ENCODE measurements around the gene SH3D19.
"Not testable (repeated sequence)": the region's sequence is repeated elsewhere in the genome, so short reads cannot be mapped to it uniquely, and the experiment has no call there.

Gene SH3D19

DNA sequence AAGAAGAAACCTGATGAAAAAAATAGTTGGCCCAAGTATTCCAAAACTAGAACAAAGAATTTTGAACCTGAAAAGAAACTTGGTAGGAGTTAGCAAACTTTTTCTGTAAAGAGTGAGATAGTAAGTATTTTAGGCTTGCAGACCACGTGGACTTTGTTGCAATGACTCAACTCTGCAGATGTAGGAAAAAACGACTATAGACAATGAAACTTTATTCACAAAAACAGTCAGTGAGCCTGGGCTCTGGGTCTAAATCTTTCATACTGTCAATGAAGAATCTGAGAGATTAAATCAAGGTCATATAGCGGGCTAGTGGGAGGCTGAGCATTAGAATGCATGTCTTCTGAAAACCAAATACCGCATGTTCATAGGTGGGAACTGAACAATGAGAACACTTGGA is 23.0 kb downstream of the SH3D19 start:
- Histone ChIP-seq H3K4me3 (ENCODE audit: low read depth, low read length) (no peak overlapping the region), H3K27ac (ENCODE audit: low read depth, low read length) (no peak overlapping the region), H3K4me1 (ENCODE audit: control insufficient read depth, insufficient read depth, low read length) (peaks cover 13% of the 10 kb centered on the region), H3K9me3 (ENCODE audit: control insufficient read depth, insufficient read depth, low read depth, low read length) (no peaks in the 10 kb centered on the region; the same call in 1 of the 2 replicates), H3K27me3 (ENCODE audit: control insufficient read depth, insufficient read depth, low read length) (no peaks in the 10 kb centered on the region), H3K9ac (ENCODE audit: low read length) (no peak overlapping the region), H3K36me3 (ENCODE audit: control insufficient read depth, insufficient read depth, low read length) (peaks cover 7% of the 10 kb centered on the region; the same call in 1 of the 2 replicates)

GRCh38 chr4:151297170-151297569 is 28.2 kb downstream of the SH3D19 start:
- Histone ChIP-seq H3K9ac (ENCODE audit: low read length) (no peak overlapping the region), H3K9me3 (ENCODE audit: control insufficient read depth, insufficient read depth, low read depth, low read length) (no peaks in the 10 kb centered on the region; the same call in 1 of the 2 replicates), H3K4me3 (ENCODE audit: low read depth, low read length) (no peak overlapping the region), H3K27me3 (ENCODE audit: control insufficient read depth, insufficient read depth, low read length) (no peaks in the 10 kb centered on the region), H3K27ac (ENCODE audit: low read depth, low read length) (no peak overlapping the region), H3K36me3 (ENCODE audit: control insufficient read depth, insufficient read depth, low read length) (0 out of 2 replicates have a peak, but pooled peaks cover 5% of the 10 kb centered on the region), H3K4me1 (ENCODE audit: control insufficient read depth, insufficient read depth, low read length) (peaks cover 13% of the 10 kb centered on the region; the same call in 1 of the 2 replicates)

DNA sequence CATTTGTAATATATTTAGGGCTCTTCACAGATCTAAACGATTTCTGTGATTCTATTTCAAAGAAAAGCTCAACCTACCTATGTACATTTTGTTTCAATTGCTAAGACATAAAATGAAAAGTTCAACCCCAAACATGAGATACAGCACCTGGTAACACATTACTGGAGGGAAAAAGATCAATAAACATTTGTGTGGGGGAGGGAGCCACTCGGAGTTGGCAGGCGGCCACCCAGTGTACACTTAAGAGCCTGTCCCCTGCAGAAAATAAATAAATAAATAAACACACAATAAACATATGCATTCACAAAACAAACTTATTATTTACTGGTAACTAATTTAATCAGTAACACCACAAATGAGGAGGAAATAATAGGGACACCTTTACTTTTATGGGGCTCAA is 29.2 kb downstream of the SH3D19 start:
- Histone ChIP-seq H3K27ac (ENCODE audit: low read depth, low read length) (0 out of 2 replicates have a peak overlapping the region, but pooled peaks have one; percentile 2), H3K9ac (ENCODE audit: low read length) (no peak overlapping the region), H3K27me3 (ENCODE audit: control insufficient read depth, insufficient read depth, low read length) (no peaks in the 10 kb centered on the region), H3K9me3 (ENCODE audit: control insufficient read depth, insufficient read depth, low read depth, low read length) (no peaks in the 10 kb centered on the region), H3K36me3 (ENCODE audit: control insufficient read depth, insufficient read depth, low read length) (no peaks in the 10 kb centered on the region), H3K4me3 (ENCODE audit: low read depth, low read length) (no peak overlapping the region), H3K4me1 (ENCODE audit: control insufficient read depth, insufficient read depth, low read length) (peaks cover 13% of the 10 kb centered on the region; the same call in 1 of the 2 replicates)

- H3K27me3 ChIP-seq (ENCODE audit: control insufficient read depth, insufficient read depth, low read length): no peaks in the 10 kb centered on the region
- no peak overlapping the region for H3K27ac ChIP-seq (ENCODE audit: low read depth, low read length)
- H3K36me3 ChIP-seq (ENCODE audit: control insufficient read depth, insufficient read depth, low read length): no peaks in the 10 kb centered on the region
- no peak overlapping the region for H3K9ac ChIP-seq (ENCODE audit: low read length)
- H3K9me3 ChIP-seq (ENCODE audit: control insufficient read depth, insufficient read depth, low read depth, low read length): no peaks in the 10 kb centered on the region; the same call in 1 of the 2 replicates
- peaks cover 13% of the 10 kb centered on the region; the same call in 1 of the 2 replicates for H3K4me1 ChIP-seq (ENCODE audit: control insufficient read depth, insufficient read depth, low read length)
- no peak overlapping the region for H3K4me3 ChIP-seq (ENCODE audit: low read depth, low read length)
Measured at GRCh38 chr4:151294833-151295496, 30.4 kb downstream of the SH3D19 start.

DNA sequence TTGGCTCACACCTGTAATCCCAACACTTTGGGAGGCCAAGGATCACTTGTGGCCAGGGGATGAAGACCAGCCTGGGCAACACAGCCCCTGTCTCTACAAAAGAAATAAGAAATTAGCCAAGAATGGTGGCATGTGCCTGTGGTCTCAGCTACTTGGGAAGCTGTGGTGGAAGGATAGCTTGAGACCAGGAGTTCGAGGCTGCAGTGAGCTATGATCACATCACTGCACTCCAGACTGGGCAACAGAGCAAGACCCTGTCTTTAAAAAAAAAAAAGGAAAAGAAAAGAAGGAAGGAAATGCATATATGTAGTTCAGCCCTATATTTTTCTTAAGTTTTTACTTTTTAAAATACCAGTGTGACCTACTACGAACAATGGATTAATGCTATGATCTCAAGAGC is 33.4 kb downstream of the SH3D19 start:
- H3K27ac ChIP-seq (ENCODE audit: low read depth, low read length): no peak overlapping the region
- H3K4me3 ChIP-seq (ENCODE audit: low read depth, low read length): no peak overlapping the region
- H3K27me3 ChIP-seq (ENCODE audit: control insufficient read depth, insufficient read depth, low read length): no peaks in the 10 kb centered on the region

GRCh38 chr4:151291485-151291884 is 33.9 kb downstream of the SH3D19 start:
- no peaks in the 10 kb centered on the region; the same call in 1 of the 2 replicates for H3K9me3 ChIP-seq (ENCODE audit: control insufficient read depth, insufficient read depth, low read depth, low read length)
- H3K36me3 ChIP-seq (ENCODE audit: control insufficient read depth, insufficient read depth, low read length): no peaks in the 10 kb centered on the region
- H3K4me3 ChIP-seq (ENCODE audit: low read depth, low read length): no peak overlapping the region
- no peaks in the 10 kb centered on the region for H3K27me3 ChIP-seq (ENCODE audit: control insufficient read depth, insufficient read depth, low read length)
- no peak overlapping the region for H3K9ac ChIP-seq (ENCODE audit: low read length)
- peaks cover 13% of the 10 kb centered on the region; the same call in 1 of the 2 replicates for H3K4me1 ChIP-seq (ENCODE audit: control insufficient read depth, insufficient read depth, low read length)
- H3K27ac ChIP-seq (ENCODE audit: low read depth, low read length): no peak overlapping the region

More for the DNA sequence above, 33.4 kb downstream of the SH3D19 start:
- Histone ChIP-seq H3K9ac (ENCODE audit: low read length) (no peak overlapping the region), H3K36me3 (ENCODE audit: control insufficient read depth, insufficient read depth, low read length) (no peaks in the 10 kb centered on the region), H3K9me3 (ENCODE audit: control insufficient read depth, insufficient read depth, low read depth, low read length) (no peaks in the 10 kb centered on the region; the same call in 1 of the 2 replicates), H3K4me1 (ENCODE audit: control insufficient read depth, insufficient read depth, low read length) (peaks cover 13% of the 10 kb centered on the region; the same call in 1 of the 2 replicates)

DNA sequence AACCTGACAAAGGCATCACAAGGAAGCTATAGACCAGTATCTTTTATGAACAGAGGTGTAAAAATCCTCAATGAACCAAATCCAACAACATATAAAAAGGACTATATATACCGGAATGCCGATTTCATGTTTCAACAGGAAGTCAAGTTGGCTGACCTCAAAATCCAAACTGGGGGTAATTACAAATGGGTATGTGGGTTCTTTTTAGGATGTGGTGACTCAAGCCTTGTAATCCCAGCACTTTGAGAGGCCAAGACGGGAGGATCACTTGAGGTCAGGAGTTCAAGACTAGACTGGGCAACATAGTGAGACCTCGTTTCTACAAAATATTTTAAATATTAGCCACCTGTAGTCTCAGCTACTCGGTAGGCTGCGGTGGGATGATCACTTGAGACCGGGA is 38.0 kb downstream of the SH3D19 start:
- Histone ChIP-seq H3K27me3 (ENCODE audit: control insufficient read depth, insufficient read depth, low read length) (no peaks in the 10 kb centered on the region), H3K9me3 (ENCODE audit: control insufficient read depth, insufficient read depth, low read depth, low read length) (no peaks in the 10 kb centered on the region; the same call in 1 of the 2 replicates), H3K9ac (ENCODE audit: low read length) (no peak overlapping the region), H3K27ac (ENCODE audit: low read depth, low read length) (no peak overlapping the region), H3K4me3 (ENCODE audit: low read depth, low read length) (no peak overlapping the region), H3K4me1 (ENCODE audit: control insufficient read depth, insufficient read depth, low read length) (peaks cover 15% of the 10 kb centered on the region), H3K36me3 (ENCODE audit: control insufficient read depth, insufficient read depth, low read length) (no peaks in the 10 kb centered on the region)

DNA sequence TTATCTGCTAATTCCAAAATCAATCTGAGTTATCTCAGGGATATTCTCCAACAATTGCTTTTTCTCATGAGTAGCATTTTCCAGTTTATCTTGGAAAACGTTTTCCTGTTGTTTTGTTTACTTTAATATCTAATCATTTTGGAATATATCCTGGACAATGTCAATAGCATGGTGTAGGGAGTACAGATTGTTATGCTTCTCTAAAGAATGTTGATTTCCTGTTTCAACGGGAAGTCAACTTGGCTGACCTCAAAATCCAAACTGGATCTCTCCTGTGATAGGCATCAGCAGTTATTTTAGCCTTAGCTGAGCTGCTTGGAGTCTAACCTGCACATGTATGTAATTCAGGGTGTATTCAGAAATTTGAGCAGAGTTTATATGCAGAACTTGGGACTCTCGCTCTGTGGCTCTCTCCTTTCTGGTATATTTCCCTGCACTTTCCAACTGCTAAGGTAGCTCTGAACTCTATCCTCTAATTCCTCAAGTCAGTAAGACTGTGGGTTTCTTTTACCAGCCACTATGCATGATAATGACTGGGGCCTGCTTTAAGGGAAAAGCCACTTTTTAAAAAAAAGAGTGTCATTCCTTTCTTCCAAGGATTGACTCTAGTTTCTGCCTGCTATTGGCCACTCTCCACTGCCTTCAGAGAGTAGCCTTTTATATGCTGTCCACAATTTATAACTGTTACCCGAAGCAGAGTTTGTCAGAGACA is 40.7 kb downstream of the SH3D19 start:
- Histone ChIP-seq H3K36me3 (ENCODE audit: control insufficient read depth, insufficient read depth, low read length) (no peaks in the 10 kb centered on the region), H3K9ac (ENCODE audit: low read length) (no peak overlapping the region), H3K27ac (ENCODE audit: low read depth, low read length) (peak overlapping the region; percentile 1), H3K4me1 (ENCODE audit: control insufficient read depth, insufficient read depth, low read length) (peaks cover 15% of the 10 kb centered on the region), H3K27me3 (ENCODE audit: control insufficient read depth, insufficient read depth, low read length) (no peaks in the 10 kb centered on the region), H3K4me3 (ENCODE audit: low read depth, low read length) (peak overlapping the region; percentile 19; the same call in 1 of the 2 replicates), H3K9me3 (ENCODE audit: control insufficient read depth, insufficient read depth, low read depth, low read length) (no peaks in the 10 kb centered on the region)

DNA sequence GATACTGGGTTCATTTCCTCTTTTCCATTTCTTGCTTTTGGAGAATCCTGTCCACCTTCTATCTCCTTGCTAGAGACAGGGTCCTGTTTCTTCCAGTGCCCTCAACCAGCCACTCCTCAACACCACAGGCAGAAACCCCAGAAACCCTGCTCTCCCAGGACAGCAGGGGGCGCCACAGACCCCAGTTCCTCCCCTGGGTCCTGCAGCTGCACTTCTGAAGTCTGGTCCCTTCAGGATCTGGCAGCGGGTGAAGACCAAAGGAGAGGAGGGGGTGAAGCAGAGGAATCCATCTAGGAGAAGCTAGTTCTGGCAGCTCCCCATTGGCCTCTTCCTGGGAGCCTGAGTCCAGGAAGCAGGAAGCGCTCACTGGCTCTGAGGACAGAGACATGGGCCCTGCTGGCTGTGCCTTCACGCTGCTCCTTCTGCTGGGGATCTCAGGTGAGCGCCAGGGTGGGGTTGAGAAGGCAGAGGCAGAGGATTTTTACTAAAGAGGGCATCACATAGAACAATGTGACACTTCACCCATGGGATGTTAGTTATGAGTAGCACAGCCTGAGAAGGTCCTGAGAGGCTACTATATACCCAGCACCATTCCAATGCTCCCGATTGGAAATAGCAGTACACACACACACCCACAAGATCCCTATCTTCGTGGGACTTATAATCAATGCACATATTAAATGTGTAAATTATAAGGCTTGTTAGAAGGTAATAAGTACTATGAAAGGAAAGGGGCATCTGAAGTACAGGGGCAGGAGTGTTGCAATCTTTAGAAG is 48.4 kb downstream of the SH3D19 start, which contains the start of gene PRSS48:
PRSS48 (plus strand) TSS at position 375 of the 776 bp plus-strand sequence; CDS start at position 387, 12 bp downstream.
- H3K9me3 ChIP-seq (ENCODE audit: control insufficient read depth, insufficient read depth, low read depth, low read length): no peaks in the 10 kb centered on the region
- no peaks in the 10 kb centered on the region for H3K36me3 ChIP-seq (ENCODE audit: control insufficient read depth, insufficient read depth, low read length)
- no peak within 1 kb of the TSS for H3K27ac ChIP-seq (ENCODE audit: low read depth, low read length)
- H3K4me3 ChIP-seq (ENCODE audit: low read depth, low read length): no peak within 1 kb of the TSS
- peaks cover 5% of the 10 kb centered on the region for H3K4me1 ChIP-seq (ENCODE audit: control insufficient read depth, insufficient read depth, low read length)
- no peak within 1 kb of the TSS for H3K9ac ChIP-seq (ENCODE audit: low read length)
- no peaks in the 10 kb centered on the region for H3K27me3 ChIP-seq (ENCODE audit: control insufficient read depth, insufficient read depth, low read length)

GRCh38 chr4:151268905-151269304 is 56.5 kb downstream of the SH3D19 start:
- not testable (repeated sequence) for H3K27me3 ChIP-seq (ENCODE audit: control insufficient read depth, insufficient read depth, low read length); H3K9me3 ChIP-seq (ENCODE audit: control insufficient read depth, insufficient read depth, low read depth, low read length); H3K4me3 ChIP-seq (ENCODE audit: low read depth, low read length); H3K27ac ChIP-seq (ENCODE audit: low read depth, low read length); H3K9ac ChIP-seq (ENCODE audit: low read length); H3K4me1 ChIP-seq (ENCODE audit: control insufficient read depth, insufficient read depth, low read length); H3K36me3 ChIP-seq (ENCODE audit: control insufficient read depth, insufficient read depth, low read length)
